Activated CD4-positive, CD25-positive, alpha-beta regulatory T cell treated with anti-CD3 and anti-CD28 coated beads, Interleukin-2, amount 50 U/mL, for 72 hours (primary cell): ENCODE results near the gene ANKAR.
"Not testable (repeated sequence)": the region's sequence is repeated elsewhere in the genome, so short reads cannot be mapped to it uniquely, and the experiment has no call there.

Experiments used
- DNase-seq: peaks from one replicate; pipeline ENCODE4 v3.0.0; 2021

ANKAR gene

DNA sequence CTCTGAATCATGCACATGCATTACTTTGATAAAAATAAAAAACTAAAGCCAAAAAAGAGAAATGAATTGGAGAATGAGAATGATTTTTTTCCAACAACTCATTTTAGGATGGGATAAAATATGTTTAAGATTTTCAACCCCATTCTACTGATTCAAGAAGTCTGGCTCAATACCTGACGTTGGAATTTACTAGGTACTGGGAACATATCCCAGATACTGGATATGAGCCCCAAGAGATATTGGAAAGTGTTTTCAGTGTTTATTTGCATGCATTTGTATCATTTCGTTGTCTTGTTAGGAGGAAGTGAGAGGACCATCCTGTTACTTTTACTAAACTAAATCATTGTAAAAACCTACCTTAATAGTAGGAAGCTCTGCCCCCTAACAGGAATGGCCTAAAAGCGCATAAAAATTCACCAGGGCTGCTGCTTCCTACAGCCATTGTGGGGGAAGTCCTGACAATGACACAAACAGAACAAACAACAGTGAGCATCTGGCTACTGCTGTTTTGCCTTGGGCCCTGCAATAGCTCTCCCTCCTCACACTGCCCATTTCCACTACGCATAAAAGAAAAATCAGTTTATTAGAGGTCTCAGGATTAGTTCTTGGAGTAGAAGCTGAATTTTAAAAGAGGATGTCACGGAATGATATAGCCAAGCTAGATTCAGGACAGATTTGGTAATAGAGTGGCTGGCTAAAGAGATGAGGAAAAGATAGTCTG lies 35.2 kb downstream of the ANKAR start:
- DNase-seq: no peak

DNA sequence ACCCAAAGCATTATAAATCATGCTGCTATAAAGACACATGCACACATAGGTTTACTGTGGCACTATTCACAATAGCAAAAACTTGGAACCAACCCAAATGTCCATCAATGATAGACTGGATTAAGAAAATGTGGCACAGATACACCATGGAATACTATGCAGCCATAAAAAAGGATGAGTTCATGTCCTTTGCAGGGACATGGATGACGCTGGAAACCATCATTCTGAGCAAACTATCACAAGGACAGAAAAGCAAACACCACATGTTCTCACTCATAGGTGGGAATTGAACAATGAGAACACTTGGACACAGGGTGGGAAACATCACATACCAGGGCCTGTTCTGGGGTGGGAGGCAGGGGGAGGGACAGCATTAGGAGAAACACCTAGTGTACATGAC lies 43.1 kb downstream of the ANKAR start:
- not testable (repeated sequence) for DNase-seq

DNA sequence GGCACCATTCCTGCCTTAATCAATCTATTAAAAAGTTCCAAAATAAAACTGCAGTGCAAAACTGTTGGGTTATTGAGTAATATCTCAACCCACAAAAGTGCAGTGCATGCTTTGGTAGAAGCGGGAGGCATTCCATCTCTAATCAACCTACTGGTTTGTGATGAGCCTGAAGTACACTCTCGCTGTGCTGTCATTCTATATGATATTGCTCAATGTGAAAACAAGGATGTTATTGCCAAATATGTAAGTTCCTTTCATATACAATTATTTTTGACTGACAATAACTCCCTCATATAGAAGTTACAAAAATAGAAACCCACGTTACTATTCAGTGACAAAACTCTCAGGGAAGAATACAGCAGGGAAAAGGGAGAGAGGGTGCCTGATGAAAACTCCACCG lies 45.1 kb downstream of the ANKAR start:
- no peak for DNase-seq

DNA sequence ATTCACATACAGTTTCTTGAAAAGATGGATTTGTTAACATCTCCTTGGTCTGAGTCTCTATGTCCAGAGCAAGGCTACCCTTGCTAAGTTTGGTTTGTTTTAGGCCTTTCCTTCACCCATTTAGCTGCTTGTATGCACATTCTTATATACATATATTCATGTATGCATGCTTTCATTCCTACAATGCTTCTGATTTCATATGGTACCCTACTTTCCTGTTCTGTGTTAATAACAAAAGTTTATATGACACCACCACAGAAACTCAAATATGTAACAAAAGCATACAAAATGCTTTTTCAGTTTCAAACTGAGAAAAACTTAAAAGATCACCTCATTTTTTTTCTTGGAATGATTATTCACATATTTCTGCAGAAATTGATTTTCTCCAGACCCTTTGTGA lies 48.7 kb downstream of the ANKAR start:
- no peak for DNase-seq
